Measurements from ENCODE around the gene SLC16A1. TPM values are rescaled to one million over a fixed set of nuclear protein-coding genes. Genes with fewer than 3 reads are reported as not detected.
"Not testable (repeated sequence)": the region's sequence is repeated elsewhere in the genome, so short reads cannot be mapped to it uniquely, and the experiment has no call there.

The SLC16A1 gene
- total and polyA plus RNA-seq, 2 experiments from 2014 or later = 97.5 to 178 TPM

- in situ Hi-C loops (cut with MboI) = loop anchor here (10.0 kb wide), 1 partner anchor 157 kb away; no protein-coding TSS in a partner anchor
- 74 to 76% methylated on average over 10 of the region's 10 CpGs for WGBS, 2 experiments (ENCODE audit: low coverage in 1 of 2, low lambda C conversion rate in 2 of 2, missing lambda C conversion rate in 2 of 2)
These were observed 68.3 kb downstream of the SLC16A1 start for GRCh38 chr1:112887599-112888283.

DNA sequence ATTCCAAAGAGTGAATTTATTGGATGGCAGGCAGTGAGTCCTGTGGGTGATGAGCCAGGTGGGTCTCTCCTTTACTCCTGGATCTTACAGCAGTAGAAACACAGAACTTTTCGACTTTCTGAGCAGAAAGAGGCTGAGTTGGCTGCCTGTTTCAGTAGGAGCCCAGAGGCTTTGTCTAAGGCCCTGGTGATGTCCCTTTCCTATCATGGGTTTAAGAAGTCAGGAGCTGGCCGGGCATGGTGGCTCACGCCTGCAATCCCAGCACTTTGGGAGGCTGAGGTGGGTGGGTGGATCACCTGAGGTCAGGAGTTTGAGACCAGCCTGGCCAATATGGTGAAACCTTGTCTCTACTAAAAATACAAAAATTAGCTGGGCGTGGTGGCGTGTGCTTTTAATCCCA lies 71.0 kb downstream of the SLC16A1 start:
- Histone ChIP-seq H3F3A (ENCODE audit: insufficient read depth) (peaks cover 13% of the 10 kb centered on the region; the same call in 1 of the 2 replicates), H3K4me1 (ENCODE audit: insufficient read depth) (peaks cover 26% of the 10 kb centered on the region)
- not testable (repeated sequence) for H2AFZ ChIP-seq; H3K4me2 ChIP-seq (ENCODE audit: unreplicated experiment); H3K36me3 ChIP-seq (ENCODE audit: low read depth); H3K4me3 ChIP-seq; H4K20me1 ChIP-seq (ENCODE audit: insufficient read depth); H3K9me3 ChIP-seq (ENCODE audit: low read depth); H3K27me3 ChIP-seq (replicated peaks; ENCODE audit: insufficient read depth); DNase-seq; H3K9ac ChIP-seq; H3K79me2 ChIP-seq (ENCODE audit: insufficient read depth); H3K27ac ChIP-seq; H3K9me2 ChIP-seq (ENCODE audit: insufficient read depth)
- whole genome bisulfite sequencing, 2 experiments (ENCODE audit: low coverage in 1 of 2, low lambda C conversion rate in 2 of 2, missing lambda C conversion rate in 2 of 2) = 92 to 95% methylated on average over 5 of the region's 5 CpGs
- in situ Hi-C loops (cut with MboI) = loop anchor here (10.0 kb wide), 1 partner anchor 160 kb away; no protein-coding TSS in a partner anchor

More at GRCh38 chr1:112887599-112888283, 68.3 kb downstream of the SLC16A1 start:
- Histone ChIP-seq H3K4me3 (no peak overlapping the region), H3K4me2 (ENCODE audit: unreplicated experiment) (no peak overlapping the region), H2AFZ (no peak overlapping the region), H3K9me2 (ENCODE audit: insufficient read depth) (no peaks in the 10 kb centered on the region), H3K36me3 (ENCODE audit: low read depth) (no peaks in the 10 kb centered on the region), H3K9me3 (ENCODE audit: low read depth) (no peaks in the 10 kb centered on the region), H4K20me1 (ENCODE audit: insufficient read depth) (no peaks in the 10 kb centered on the region), H3K4me1 (ENCODE audit: insufficient read depth) (peaks cover 10% of the 10 kb centered on the region), H3K27me3 (replicated peaks; ENCODE audit: insufficient read depth) (no peaks in the 10 kb centered on the region), H3K9ac (no peak overlapping the region), H3K79me2 (ENCODE audit: insufficient read depth) (no peaks in the 10 kb centered on the region), H3K27ac (no peak overlapping the region), H3F3A (ENCODE audit: insufficient read depth) (no peaks in the 10 kb centered on the region)
- peak; percentile 54 for DNase-seq
- no peak for TF ChIP-seq EZH2phosphoT487 (IDR thresholded peaks at IDR 0.05; ENCODE audit: insufficient read depth, low read depth)
- no peak for TF ChIP-seq EZH2 (IDR thresholded peaks at IDR 0.05; ENCODE audit: insufficient read depth, poor library complexity, severe bottlenecking)

DNA sequence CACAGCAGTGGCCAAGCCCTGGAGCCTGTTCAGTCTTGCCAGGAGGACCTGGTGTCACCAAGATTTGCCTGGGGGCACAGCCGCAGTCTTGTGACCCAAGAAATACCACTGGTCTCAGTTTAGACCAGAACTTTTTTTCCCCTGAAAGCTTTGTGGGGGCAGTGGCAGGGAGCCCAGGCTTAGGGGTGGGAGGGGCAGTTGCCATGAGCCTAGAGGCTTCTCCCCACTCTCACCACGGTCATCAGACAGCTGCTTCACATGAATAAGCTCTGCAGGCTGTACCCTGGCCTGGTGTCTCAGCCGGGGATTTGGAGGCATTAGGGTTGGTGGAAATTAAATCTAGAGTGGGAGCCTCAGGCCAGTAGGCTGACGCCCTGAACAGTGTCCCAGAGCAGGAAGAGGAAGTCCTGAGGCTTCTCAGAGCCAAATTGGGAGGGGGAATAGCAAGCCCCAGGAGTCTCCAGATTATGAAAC lies 73.7 kb downstream of the SLC16A1 start:
- H3K4me3 ChIP-seq = no peak overlapping the region
- peaks cover 13% of the 10 kb centered on the region; the same call in 1 of the 2 replicates for H3F3A ChIP-seq (ENCODE audit: insufficient read depth)
- no peak for TF ChIP-seq EZH2 (IDR thresholded peaks at IDR 0.05; ENCODE audit: insufficient read depth, poor library complexity, severe bottlenecking)
- peak overlapping the region; percentile 19 for H3K4me2 ChIP-seq (ENCODE audit: unreplicated experiment)
- peak overlapping the region; percentile 86 for H3K27ac ChIP-seq
- DNase-seq = peak; percentile 65
- no peaks in the 10 kb centered on the region for H3K9me3 ChIP-seq (ENCODE audit: low read depth)
- H2AFZ ChIP-seq = peak overlapping the region; percentile 84
- no peaks in the 10 kb centered on the region for H4K20me1 ChIP-seq (ENCODE audit: insufficient read depth)
- no peaks in the 10 kb centered on the region for H3K27me3 ChIP-seq (replicated peaks; ENCODE audit: insufficient read depth)
- 37% methylated on average over 4 of the region's 4 CpGs for WGBS, 2 experiments (ENCODE audit: low coverage in 1 of 2, low lambda C conversion rate in 2 of 2, missing lambda C conversion rate in 2 of 2)
- peak overlapping the region; percentile 73 for H3K9ac ChIP-seq
- no peaks in the 10 kb centered on the region for H3K9me2 ChIP-seq (ENCODE audit: insufficient read depth)
- peaks cover 17% of the 10 kb centered on the region for H3K4me1 ChIP-seq (ENCODE audit: insufficient read depth)
- no peaks in the 10 kb centered on the region for H3K36me3 ChIP-seq (ENCODE audit: low read depth)
- in situ Hi-C loops (cut with MboI) = loop anchor here (10.0 kb wide), 1 partner anchor 162 kb away; no protein-coding TSS in a partner anchor
- no peaks in the 10 kb centered on the region for H3K79me2 ChIP-seq (ENCODE audit: insufficient read depth)

GRCh38 chr1:112881742-112882127 lies 74.3 kb downstream of the SLC16A1 start:
- no peaks in the 10 kb centered on the region for H4K20me1 ChIP-seq (ENCODE audit: insufficient read depth)
- H3K27ac ChIP-seq = peak overlapping the region; percentile 86
- H3K4me2 ChIP-seq (ENCODE audit: unreplicated experiment) = peak overlapping the region; percentile 19
- H3K9me2 ChIP-seq (ENCODE audit: insufficient read depth) = no peaks in the 10 kb centered on the region
- H3K27me3 ChIP-seq (replicated peaks; ENCODE audit: insufficient read depth) = no peaks in the 10 kb centered on the region
- no peak overlapping the region for H3K4me3 ChIP-seq
- peaks cover 17% of the 10 kb centered on the region for H3K4me1 ChIP-seq (ENCODE audit: insufficient read depth)
- peak overlapping the region; percentile 73 for H3K9ac ChIP-seq
- H3K79me2 ChIP-seq (ENCODE audit: insufficient read depth) = no peaks in the 10 kb centered on the region
- 6 to 11% methylated on average over 8 of the region's 8 CpGs for WGBS, 2 experiments (ENCODE audit: low coverage in 1 of 2, low lambda C conversion rate in 2 of 2, missing lambda C conversion rate in 2 of 2)
- peak overlapping the region; percentile 84 for H2AFZ ChIP-seq
- peak; percentile 94 for DNase-seq
- in situ Hi-C loops (cut with MboI) = loop anchor here (10.0 kb wide), 1 partner anchor 163 kb away; no protein-coding TSS in a partner anchor
- H3F3A ChIP-seq (ENCODE audit: insufficient read depth) = peaks cover 13% of the 10 kb centered on the region; the same call in 1 of the 2 replicates
- no peaks in the 10 kb centered on the region for H3K9me3 ChIP-seq (ENCODE audit: low read depth)
- no peak for TF ChIP-seq EZH2phosphoT487 (IDR thresholded peaks at IDR 0.05; ENCODE audit: insufficient read depth, low read depth)
- TF ChIP-seq EZH2 (IDR thresholded peaks at IDR 0.05; ENCODE audit: insufficient read depth, poor library complexity, severe bottlenecking) = no peak
- H3K36me3 ChIP-seq (ENCODE audit: low read depth) = no peaks in the 10 kb centered on the region

Data from GM23248 (cell line).